ENCODE results near the gene OBP2A. TPM values are rescaled to one million over a fixed set of nuclear protein-coding genes. Genes with fewer than 3 reads are reported as not detected.

Gene OBP2A
- total RNA-seq, 1 donor = not detected

DNA sequence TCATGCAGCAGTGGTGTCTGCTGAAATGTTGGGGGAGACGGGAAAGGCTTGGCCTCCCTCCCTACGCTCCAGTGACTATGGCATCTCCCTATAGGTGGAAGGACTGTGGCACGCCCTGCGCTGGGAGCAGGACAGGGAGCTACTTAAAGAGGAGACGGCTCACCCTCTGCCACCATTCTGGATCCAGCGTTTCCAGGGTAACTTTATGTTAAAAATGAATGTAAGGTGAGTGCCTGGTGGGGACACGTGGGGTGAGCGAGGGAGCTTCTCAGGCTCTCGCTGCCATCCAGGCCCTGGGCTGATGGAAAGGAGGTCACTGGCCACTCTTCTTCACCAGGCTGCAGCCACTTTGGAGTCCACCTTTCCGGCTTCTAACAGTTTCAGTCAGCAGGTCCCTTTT, 31.3 kb downstream of the OBP2A start:
- TF ChIP-seq, protein P1, sequence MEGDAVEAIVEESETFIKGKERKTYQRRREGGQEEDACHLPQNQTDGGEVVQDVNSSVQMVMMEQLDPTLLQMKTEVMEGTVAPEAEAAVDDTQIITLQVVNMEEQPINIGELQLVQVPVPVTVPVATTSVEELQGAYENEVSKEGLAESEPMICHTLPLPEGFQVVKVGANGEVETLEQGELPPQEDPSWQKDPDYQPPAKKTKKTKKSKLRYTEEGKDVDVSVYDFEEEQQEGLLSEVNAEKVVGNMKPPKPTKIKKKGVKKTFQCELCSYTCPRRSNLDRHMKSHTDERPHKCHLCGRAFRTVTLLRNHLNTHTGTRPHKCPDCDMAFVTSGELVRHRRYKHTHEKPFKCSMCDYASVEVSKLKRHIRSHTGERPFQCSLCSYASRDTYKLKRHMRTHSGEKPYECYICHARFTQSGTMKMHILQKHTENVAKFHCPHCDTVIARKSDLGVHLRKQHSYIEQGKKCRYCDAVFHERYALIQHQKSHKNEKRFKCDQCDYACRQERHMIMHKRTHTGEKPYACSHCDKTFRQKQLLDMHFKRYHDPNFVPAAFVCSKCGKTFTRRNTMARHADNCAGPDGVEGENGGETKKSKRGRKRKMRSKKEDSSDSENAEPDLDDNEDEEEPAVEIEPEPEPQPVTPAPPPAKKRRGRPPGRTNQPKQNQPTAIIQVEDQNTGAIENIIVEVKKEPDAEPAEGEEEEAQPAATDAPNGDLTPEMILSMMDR (IDR thresholded peaks at IDR 0.05; ENCODE audit: insufficient read depth, low read depth, low read length) = no peak
- DNase-seq (ENCODE audit: low read depth) = no peak
- no peak overlapping the region for H3K4me3 ChIP-seq (ENCODE audit: low read depth, low read length)

DNA sequence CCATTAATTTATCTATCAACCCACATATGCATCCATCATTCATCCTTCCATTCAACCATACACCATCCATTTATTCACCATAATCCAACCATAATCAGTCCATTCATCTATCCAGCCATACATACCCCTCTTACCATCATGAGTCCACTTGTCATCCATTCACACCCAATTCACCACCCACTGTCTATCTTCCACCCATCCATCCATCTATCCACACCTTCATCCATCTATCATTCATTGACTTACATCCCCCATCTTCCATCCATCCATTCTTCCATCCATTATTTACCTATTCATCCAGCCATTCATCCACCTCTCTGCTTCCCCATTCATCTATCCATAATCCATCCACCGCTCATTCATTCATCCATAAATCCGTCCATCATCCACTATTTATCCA, 33.4 kb downstream of the OBP2A start:
- no peak for DNase-seq (ENCODE audit: low read depth)
- H3K4me3 ChIP-seq (ENCODE audit: low read depth, low read length) = no peak overlapping the region
- TF ChIP-seq, protein P1 (IDR thresholded peaks at IDR 0.05; ENCODE audit: insufficient read depth, low read depth, low read length) = no peak

DNA sequence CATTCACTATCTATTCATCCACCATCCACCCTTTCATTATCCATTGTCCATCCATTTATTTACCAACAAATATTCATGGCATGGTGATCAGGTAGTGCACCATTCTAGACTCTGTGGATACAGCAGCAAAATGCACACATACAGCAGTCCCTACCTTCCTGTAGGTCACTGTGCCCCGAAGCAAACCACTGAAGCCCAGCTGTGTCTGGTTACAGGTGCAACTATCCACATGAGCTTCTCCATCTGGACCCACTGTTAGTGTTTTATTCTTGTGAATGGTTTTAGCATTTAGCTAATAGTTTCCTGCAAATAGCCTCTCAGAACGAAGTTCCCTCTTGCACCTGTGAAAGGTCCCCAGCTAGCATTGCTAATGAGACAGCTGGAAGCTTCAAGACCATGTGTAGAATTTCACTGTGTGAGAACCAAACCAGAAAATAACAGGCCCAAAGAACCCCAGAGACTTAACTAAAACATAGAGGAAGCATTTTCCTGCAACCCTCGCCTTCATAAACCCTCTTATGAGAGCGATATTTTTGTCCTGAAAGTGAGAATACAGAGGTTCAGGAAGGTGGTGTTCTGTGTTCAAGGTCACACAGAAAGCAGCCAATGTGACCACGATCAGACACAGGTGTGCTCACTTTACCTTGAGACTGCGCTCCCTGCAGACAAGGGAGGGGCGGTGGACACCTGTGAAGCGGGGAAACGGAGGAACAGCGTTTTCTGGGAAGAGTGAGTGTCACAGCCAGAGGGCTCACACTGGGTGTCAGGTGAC, 34.1 kb downstream of the OBP2A start:
- DNase-seq (ENCODE audit: low read depth) = no peak
- no peak overlapping the region for H3K4me3 ChIP-seq (ENCODE audit: low read depth, low read length)
- TF ChIP-seq, protein P1 (IDR thresholded peaks at IDR 0.05; ENCODE audit: insufficient read depth, low read depth, low read length) = no peak

DNA sequence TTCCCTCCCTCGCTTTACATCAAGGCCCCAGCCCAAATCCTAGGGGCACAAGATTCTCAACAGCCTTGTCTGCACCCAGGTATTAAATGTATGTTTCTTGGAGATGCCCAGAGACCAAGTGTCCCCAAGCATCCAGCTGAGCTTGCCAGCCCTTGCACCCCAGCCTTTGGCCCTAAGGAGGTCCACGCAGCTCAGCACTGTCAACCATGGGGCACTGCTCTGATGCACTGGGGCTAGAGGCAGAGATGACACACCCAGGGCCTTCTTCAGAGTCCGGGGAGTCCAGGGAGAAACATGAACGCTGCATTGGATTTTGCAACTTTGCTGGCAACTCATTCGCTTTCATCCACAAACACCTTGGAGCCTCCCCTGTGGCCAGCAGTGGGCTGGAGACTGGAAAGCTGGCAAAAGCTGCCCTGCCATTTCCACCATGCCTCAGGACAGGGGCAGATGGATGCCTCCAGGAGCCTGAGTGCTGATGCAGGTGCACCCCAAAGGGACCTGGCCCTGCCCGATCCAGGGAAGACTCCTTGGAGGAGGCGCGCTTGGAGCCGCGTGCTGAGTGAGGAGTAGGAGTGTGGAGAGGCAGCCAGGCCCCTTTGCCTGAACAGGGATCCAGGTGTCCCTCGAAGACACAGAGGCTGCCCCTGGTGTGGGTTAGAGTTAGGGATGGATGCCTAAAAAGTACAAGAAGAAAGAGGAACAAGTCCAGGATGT, 34.9 kb downstream of the OBP2A start:
- H3K4me3 ChIP-seq (ENCODE audit: low read depth, low read length) = no peak overlapping the region
- no peak for DNase-seq (ENCODE audit: low read depth)
- TF ChIP-seq, protein P1 (IDR thresholded peaks at IDR 0.05; ENCODE audit: insufficient read depth, low read depth, low read length) = no peak

DNA sequence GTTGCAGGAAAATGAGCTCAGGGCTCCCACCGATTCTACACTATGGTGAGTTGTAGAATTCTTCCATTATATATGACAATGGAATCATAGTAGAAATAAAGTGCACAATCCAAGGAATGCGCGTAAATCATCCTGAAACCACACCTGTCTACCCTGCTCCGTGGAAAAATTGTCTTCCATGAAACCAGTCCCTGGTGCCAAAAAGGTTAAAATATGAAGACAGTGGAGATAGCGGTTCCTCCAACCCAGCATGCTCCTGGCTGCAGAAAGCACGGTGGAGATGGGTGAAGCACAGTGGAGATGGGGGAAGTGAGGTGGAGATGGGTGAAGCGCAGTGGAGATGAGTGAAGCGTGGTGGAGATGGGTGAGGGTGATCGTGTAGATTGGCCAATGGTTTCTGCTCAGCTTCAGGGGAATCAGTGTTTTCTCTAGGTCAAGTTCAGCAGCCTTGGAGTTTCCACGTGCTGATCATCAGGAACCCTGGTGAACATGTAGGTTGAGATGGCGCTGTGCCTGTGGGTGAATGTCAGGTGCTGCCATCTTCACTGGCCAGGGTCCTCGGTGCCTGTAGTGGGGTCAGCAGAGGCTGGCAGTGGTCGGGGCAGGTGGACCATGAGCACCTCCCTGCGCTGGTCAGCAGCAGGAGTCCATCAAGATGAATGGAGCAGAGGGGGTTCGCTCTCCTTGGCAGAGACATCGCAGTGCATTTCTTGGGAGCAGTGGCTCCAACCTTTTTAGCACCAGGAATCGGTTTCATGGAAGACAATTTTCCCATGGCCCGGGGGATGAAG, 35.9 kb downstream of the OBP2A start:
- no peak for DNase-seq (ENCODE audit: low read depth)
- H3K4me3 ChIP-seq (ENCODE audit: low read depth, low read length) = no peak overlapping the region
- TF ChIP-seq, protein P1 (IDR thresholded peaks at IDR 0.05; ENCODE audit: insufficient read depth, low read depth, low read length) = no peak

DNA sequence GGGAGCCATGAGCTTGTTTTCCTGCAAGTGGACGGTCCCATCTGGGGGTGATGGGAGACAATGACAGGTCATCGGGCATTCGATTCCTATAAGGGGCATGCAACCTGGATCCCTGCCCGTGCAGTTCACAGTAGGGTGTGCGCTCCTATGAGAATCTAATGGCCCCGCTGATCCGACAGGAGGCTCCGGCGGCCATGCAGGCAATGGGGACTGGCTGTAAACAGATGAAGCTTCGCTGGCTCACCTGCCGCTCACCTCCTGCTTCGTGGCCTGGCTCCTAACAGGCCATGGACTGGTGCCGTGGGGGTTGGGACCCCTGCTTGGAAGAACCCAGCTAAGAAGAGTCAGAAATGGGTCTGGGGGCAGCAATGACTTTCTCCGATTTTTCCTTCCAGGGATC, 36.6 kb downstream of the OBP2A start:
- no peak overlapping the region for H3K4me3 ChIP-seq (ENCODE audit: low read depth, low read length)
- no peak for DNase-seq (ENCODE audit: low read depth)
- TF ChIP-seq, protein P1 (IDR thresholded peaks at IDR 0.05; ENCODE audit: insufficient read depth, low read depth, low read length) = no peak
